Aorta (tissue), 5 donors: ENCODE measurements around the gene DCP1B. TPM values are rescaled to one million over a fixed set of nuclear protein-coding genes. Genes with fewer than 3 reads are reported as not detected.
A peak's percentile ranks its signal among the peaks of the same experiment; 100 is the strongest.
"Not testable (repeated sequence)": the region's sequence is repeated elsewhere in the genome, so short reads cannot be mapped to it uniquely, and the experiment has no call there.

Experiments used
- ATAC-seq: fragments of 200-7000 bp; cut with Tn5 transposase; one replicate; pipeline ENCODE4 v1.9.1; 2022; ENCODE audit warnings: moderate library complexity; ENCODE audit not compliant: low FRiP score
- DNase-seq, 2 donors: peaks; one replicate each; pipeline ENCODE4 v3.0.0-alpha.2; 2020
- H3K27ac ChIP-seq, 2 donors: one replicate each; pipeline ENCODE4 v1.5.1; 2013; ENCODE audit warnings: low read length in 2 of 2, mild to moderate bottlenecking in 2 of 2, moderate library complexity in 2 of 2, control low read depth in 1 of 2, inconsistent platforms in 1 of 2, low read depth in 1 of 2
- H3K27me3 ChIP-seq, 2 donors: one replicate each; pipeline ENCODE4 v1.6.1; 2013; ENCODE audit warnings: control low read depth in 1 of 2, low read length in 1 of 2, mild to moderate bottlenecking in 1 of 2, moderate library complexity in 1 of 2; ENCODE audit not compliant: insufficient read depth in 2 of 2, control insufficient read depth in 1 of 2
- H3K36me3 ChIP-seq, 2 donors: one replicate each; pipeline ENCODE4 v1.6.1; 2013; ENCODE audit warnings: control low read depth in 1 of 2, low read length in 1 of 2, mild to moderate bottlenecking in 1 of 2; ENCODE audit not compliant: insufficient read depth in 2 of 2, control insufficient read depth in 1 of 2
- H3K4me1 ChIP-seq, 2 donors: one replicate each; pipeline ENCODE4 v1.6.1; 2013; ENCODE audit warnings: low read length in 2 of 2, control low read depth in 1 of 2, mild to moderate bottlenecking in 1 of 2, moderate library complexity in 1 of 2; ENCODE audit not compliant: insufficient read depth in 2 of 2, control insufficient read depth in 1 of 2
- H3K4me3 ChIP-seq, 2 donors: one replicate each; pipeline ENCODE4 v1.5.1; 2013; ENCODE audit warnings: low read length in 2 of 2, control low read depth in 1 of 2, mild to moderate bottlenecking in 1 of 2
- H3K9me3 ChIP-seq: one replicate; pipeline ENCODE4 v1.6.1; 2013; ENCODE audit warnings: mild to moderate bottlenecking, low read length; ENCODE audit not compliant: control insufficient read depth
- WGBS, 2 donors: extraction: QIAGEN DNeasy Blood & Tissue Kit; methylation state at CpG; one replicate each; pipeline ENCODE4 v1.1.7; 2013; 5-methylcytosine and 5-hydroxymethylcytosine counted together
- intact Hi-C, 2 donors: fragments of 100-400 bp; cut with DNase I; formaldehyde crosslinking; loops; one replicate each; pipeline versions ENCODE4 v1.14.2 to v1.15.0; 2022
- polyA plus RNA-seq, 2 donors: library from polyadenylated mRNA; stranded (reverse); fragments of 200-250 nt; gene quantifications; one replicate each; pipeline ENCODE4 v1.2.3, GENCODE V29; 2013
- total RNA-seq, 2 donors: library from RNA; stranded (reverse); fragmentation: NEBNext Ultra II Directional; extraction: Animal tissue kit (Norgen Biotek cat#: 25700); gene quantifications; one replicate each; pipeline ENCODE4 v1.2.1, GENCODE V29; 2021
- donor health status: healthy with polysubstance abuse.
- donor health status: Bipolar disorder and iron deficiency.
- donor health status: DM: no; HTN: no; CAD: no.
- donor health status: DM: no; HTN: no; CAD: no.
- donor health status: DM: yes; HTN: yes; CAD: no.

Gene DCP1B
- total and polyA plus RNA-seq, 4 donors, result 8.0 to 16.9 (median 12.3) TPM

- Histone ChIP-seq H3K4me1 (no peaks in the 10 kb centered on the region), H3K4me3 (no peak overlapping the region), H3K36me3 (peaks cover 3 to 7% of the 10 kb centered on the region in 2 donors), H3K27ac (no peak overlapping the region), H3K9me3 (no peaks in the 10 kb centered on the region), H3K27me3 (no peaks in the 10 kb centered on the region)
- no peak for DNase-seq
- 95 to 98% methylated on average over 10 to 11 of the region's 11 CpGs for WGBS, 2 donors
- intact Hi-C loops, result no loop called here
- ATAC-seq, result no peak
These were observed 55.4 kb downstream of the DCP1B start for GRCh38 chr12:1948883-1949282.

GRCh38 chr12:1947081-1947480 is 57.2 kb downstream of the DCP1B start:
- Histone ChIP-seq H3K36me3 (peaks cover 3 to 5% of the 10 kb centered on the region in 2 donors), H3K27ac (no peak overlapping the region), H3K9me3 (no peaks in the 10 kb centered on the region), H3K4me3 (no peak overlapping the region), H3K27me3 (no peaks in the 10 kb centered on the region), H3K4me1 (no peaks in the 10 kb centered on the region)
- DNase-seq (no peak), ATAC-seq (no peak)
- 0 to 10% methylated on average over 1 of the region's 1 CpG for WGBS, 2 donors
- intact Hi-C loops, result no loop called here

- Histone ChIP-seq H3K4me3 (no peak overlapping the region), H3K27ac (no peak overlapping the region), H3K36me3 (peaks cover 3 to 5% of the 10 kb centered on the region in 2 donors), H3K4me1 (no peaks in the 10 kb centered on the region), H3K9me3 (no peaks in the 10 kb centered on the region), H3K27me3 (no peaks in the 10 kb centered on the region)
- ATAC-seq, result no peak
- no peak for DNase-seq
- WGBS, 2 donors, result 93 to 95% methylated on average over 3 of the region's 3 CpGs
- intact Hi-C loops, result no loop called here
These were observed 58.0 kb downstream of the DCP1B start for GRCh38 chr12:1946296-1946695.

GRCh38 chr12:1945502-1945901 is 58.8 kb downstream of the DCP1B start:
- H3K4me1 ChIP-seq, H3K9me3 ChIP-seq, H3K36me3 ChIP-seq, H3K27me3 ChIP-seq, ATAC-seq, DNase-seq, intact Hi-C loops, H3K4me3 ChIP-seq, H3K27ac ChIP-seq: not testable (repeated sequence)
- WGBS, 2 donors, result 92 to 98% methylated on average over 5 of the region's 5 CpGs

- H3K9me3 ChIP-seq, result no peaks in the 10 kb centered on the region
- no peak overlapping the region for H3K4me3 ChIP-seq
- no peaks in the 10 kb centered on the region for H3K27me3 ChIP-seq
- DNase-seq (peak; percentile 92 to 97), ATAC-seq (peak; percentile 92)
- no peak overlapping the region for H3K27ac ChIP-seq
- H3K4me1 ChIP-seq, result no peaks in the 10 kb centered on the region
- 22 to 26% methylated on average over 16 of the region's 16 CpGs for WGBS, 2 donors
- intact Hi-C loops, result loop anchor here (1.0 to 5.0 kb wide), 5 partner anchors 97 to 308 kb away; no protein-coding TSS in a partner anchor
- H3K36me3 ChIP-seq, result peaks cover 0 to 3% of the 10 kb centered on the region in 2 donors
These were observed 64.3 kb downstream of the DCP1B start for GRCh38 chr12:1939801-1940607.

- ATAC-seq (no peak), DNase-seq (no peak)
- Histone ChIP-seq H3K27ac (no peak overlapping the region), H3K27me3 (no peaks in the 10 kb centered on the region), H3K36me3 (peaks cover 0 to 3% of the 10 kb centered on the region in 2 donors), H3K4me3 (no peak overlapping the region), H3K9me3 (no peaks in the 10 kb centered on the region), H3K4me1 (no peaks in the 10 kb centered on the region)
- WGBS, 2 donors, result 58 to 59% methylated on average over 10 of the region's 10 CpGs
- intact Hi-C loops, result loop anchor here (5.0 kb wide), 4 partner anchors 98 to 307 kb away; no protein-coding TSS in a partner anchor
These were observed 64.9 kb downstream of the DCP1B start for GRCh38 chr12:1939331-1939730.

GRCh38 chr12:1937481-1938224 is 66.6 kb downstream of the DCP1B start:
- intact Hi-C loops, result loop anchor here (5.0 kb wide), 4 partner anchors 100 to 305 kb away; no protein-coding TSS in a partner anchor
- H3K27ac ChIP-seq, result peak overlapping the region; percentile 18 to 91
- no peaks in the 10 kb centered on the region for H3K9me3 ChIP-seq
- H3K36me3 ChIP-seq, result peaks cover 0 to 3% of the 10 kb centered on the region in 2 donors
- DNase-seq (no peak), ATAC-seq (no peak)
- H3K4me1 ChIP-seq, result no peaks in the 10 kb centered on the region
- WGBS, 2 donors, result 83 to 89% methylated on average over 12 of the region's 12 CpGs
- H3K4me3 ChIP-seq, result no peak overlapping the region
- no peaks in the 10 kb centered on the region for H3K27me3 ChIP-seq

GRCh38 chr12:1936406-1937320 is 67.6 kb downstream of the DCP1B start:
- no peak overlapping the region for H3K4me3 ChIP-seq
- 12 to 14% methylated on average over 25 of the region's 25 CpGs for WGBS, 2 donors
- peak; percentile 91 for ATAC-seq

More at GRCh38 chr12:1936406-1937320, 67.6 kb downstream of the DCP1B start:
- intact Hi-C loops, result loop anchor here (5.0 kb wide), 4 partner anchors 101 to 304 kb away; no protein-coding TSS in a partner anchor
- peak overlapping the region; percentile 76 to 96 for H3K27ac ChIP-seq
- peaks cover 0 to 3% of the 10 kb centered on the region in 2 donors for H3K36me3 ChIP-seq
- no peaks in the 10 kb centered on the region for H3K9me3 ChIP-seq
- DNase-seq, result peak; percentile 89 to 93
- no peaks in the 10 kb centered on the region for H3K27me3 ChIP-seq
- no peaks in the 10 kb centered on the region for H3K4me1 ChIP-seq
